ENCODE data around the gene HBE1. TPM values are rescaled to one million over a fixed set of nuclear protein-coding genes. Genes with fewer than 3 reads are reported as not detected.

The HBE1 gene
- total and polyA plus RNA-seq, 9 of the 15 experiments (the other 6 are each of a cell fraction or from before 2014, with no cell fraction given) = 612 to 10,250 (median 2,181) TPM

GRCh38 chr11:5284637-5285036 lies 14.9 kb upstream of the HBE1 start (continued):
- TF ChIP-seq UBTF (IDR thresholded peaks at IDR 0.05; ENCODE audit: borderline replicate concordance in 1 of 2, low read depth in 2 of 2, low read length in 2 of 2) = no peak
- no peak; the same call in 1 of the 2 replicates for TF ChIP-seq AFF4 (CRISPR knock-in tag; IDR thresholded peaks at IDR 0.05)
- no peak for TF ChIP-seq DACH1 (IDR thresholded peaks at IDR 0.05; ENCODE audit: partially characterized antibody)
- TF ChIP-seq RAD51 (IDR thresholded peaks at IDR 0.05; ENCODE audit: borderline replicate concordance, low read depth) = no peak
- TF ChIP-seq ZBTB5 (IDR thresholded peaks at IDR 0.05) = no peak
- no peak for TF ChIP-seq ZNF436 (CRISPR knock-in tag; IDR thresholded peaks at IDR 0.05)
- no peak for TF ChIP-seq SAP30 (IDR thresholded peaks at IDR 0.05; ENCODE audit: borderline replicate concordance, insufficient read depth, low read depth, low read length, poor library complexity, severe bottlenecking)
- no peak for TF ChIP-seq NFATC3 (IDR thresholded peaks at IDR 0.05)
- no peak for TF ChIP-seq ZBTB49 (CRISPR knock-in tag; IDR thresholded peaks at IDR 0.05; ENCODE audit: borderline replicate concordance)
- no peak for TF ChIP-seq FOXK1 (CRISPR knock-in tag; IDR thresholded peaks at IDR 0.05; ENCODE audit: borderline replicate concordance)
- no peak for TF ChIP-seq CHD1 (IDR thresholded peaks at IDR 0.05; ENCODE audit: low read length)
- TF ChIP-seq ZNF347 (CRISPR knock-in tag; IDR thresholded peaks at IDR 0.05; ENCODE audit: low read depth) = no peak
- TF ChIP-seq IRF2 (CRISPR knock-in tag; IDR thresholded peaks at IDR 0.05) = no peak
- TF ChIP-seq YY1 (IDR thresholded peaks at IDR 0.05; ENCODE audit: borderline replicate concordance in 1 of 3, control insufficient read depth in 1 of 3, extremely low read depth in 1 of 3, insufficient read depth in 3 of 3, insufficient read length in 1 of 3, insufficient replicate concordance in 2 of 3, low read depth in 1 of 3, low read length in 2 of 3) = peak in 2 of 3 experiments; percentile 22 to 35
- peak; percentile 90; the same call in 1 of the 2 replicates for TF ChIP-seq MYNN (IDR thresholded peaks at IDR 0.05)
- no peak for TF ChIP-seq MYNN (CRISPR knock-in tag; IDR thresholded peaks at IDR 0.05)
- no peak for TF ChIP-seq ARNT (IDR thresholded peaks at IDR 0.05)
- no peak for TF ChIP-seq ZNF668 (CRISPR knock-in tag; IDR thresholded peaks at IDR 0.05)

Measured in K562 (cell line).